Stimulated activated CD8-positive, alpha-beta memory T cell treated with anti-CD3 and anti-CD28 coated beads, Interleukin-12 subunit alpha, Interleukin-12 subunit beta, amount 100 ng/mL, for 24 hours (primary cell): ENCODE measurements around the gene ASIC3.

ENCODE experiments used
- DNase-seq: peaks from one replicate; pipeline ENCODE4 v3.0.0-alpha.2; 2020; ENCODE audit errors: extremely low read depth

Gene ASIC3

GRCh38 chr7:151056666-151057505, 8.6 kb downstream of the ASIC3 start:
- DNase-seq = no peak

- DNase-seq = no peak
Observed at GRCh38 chr7:151057506-151057988, 9.2 kb downstream of the ASIC3 start, which contains the start of gene CDK5. TSS of gene CDK5 (minus strand) at chr7:151057897. CDS start at chr7:151057848, 49 bp downstream.

- DNase-seq = peak; percentile 94
Observed at GRCh38 chr7:151057989-151058780, 9.9 kb downstream of the ASIC3 start.

- DNase-seq = no peak
Observed at GRCh38 chr7:151058781-151059366, 10.5 kb downstream of the ASIC3 start.

GRCh38 chr7:151059367-151060112, 11.2 kb downstream of the ASIC3 start, which contains the start of gene SLC4A2:
TSS of gene SLC4A2 (plus strand) at chr7:151059589. CDS start at chr7:151061988, 2,399 bp downstream.
- DNase-seq = peak; percentile 48

GRCh38 chr7:151060113-151060415, 11.7 kb downstream of the ASIC3 start:
- no peak for DNase-seq

GRCh38 chr7:151060416-151061212, 12.3 kb downstream of the ASIC3 start:
- no peak for DNase-seq

GRCh38 chr7:151061213-151062110, 13.1 kb downstream of the ASIC3 start:
- DNase-seq = no peak

GRCh38 chr7:151062111-151062398, 13.7 kb downstream of the ASIC3 start:
- no peak for DNase-seq

GRCh38 chr7:151062399-151063211, 14.3 kb downstream of the ASIC3 start:
- DNase-seq = no peak

GRCh38 chr7:151063212-151063561, 14.9 kb downstream of the ASIC3 start:
- DNase-seq = no peak

GRCh38 chr7:151064454-151064853, 16.1 kb downstream of the ASIC3 start:
- DNase-seq = no peak

- no peak for DNase-seq
Observed at GRCh38 chr7:151064993-151065392, 16.7 kb downstream of the ASIC3 start.

GRCh38 chr7:151065516-151065915, 17.2 kb downstream of the ASIC3 start:
- no peak for DNase-seq

GRCh38 chr7:151066273-151066974, 18.1 kb downstream of the ASIC3 start:
- DNase-seq = no peak

- no peak for DNase-seq
Observed at GRCh38 chr7:151068069-151068773, 19.9 kb downstream of the ASIC3 start.

- no peak for DNase-seq
Observed at GRCh38 chr7:151069841-151070573, 21.7 kb downstream of the ASIC3 start.
